ENCODE results near the gene OPN1MW.
"Not testable (repeated sequence)": the region's sequence is repeated elsewhere in the genome, so short reads cannot be mapped to it uniquely, and the experiment has no call there.

Gene OPN1MW

GRCh38 chrX:154209670-154210418 lies 27.4 kb downstream of the OPN1MW start:
- DNase-seq (ENCODE audit: low spot score) = not testable (repeated sequence)
- FAIRE-seq = peak; percentile 95

GRCh38 chrX:154211057-154211456 lies 28.7 kb downstream of the OPN1MW start:
- DNase-seq (ENCODE audit: low spot score); FAIRE-seq: not testable (repeated sequence)

- not testable (repeated sequence) for FAIRE-seq; DNase-seq (ENCODE audit: low spot score)
Observed at GRCh38 chrX:154211499-154211898, 29.1 kb downstream of the OPN1MW start.

GRCh38 chrX:154219456-154219855 lies 37.1 kb downstream of the OPN1MW start, which contains the start of gene OPN1MW2:
TSS of gene OPN1MW2 (plus strand) at chrX:154219756. CDS start at chrX:154219816, 60 bp downstream.
- not testable (repeated sequence) for FAIRE-seq; DNase-seq (ENCODE audit: low spot score)

GRCh38 chrX:154225292-154225691 lies 42.9 kb downstream of the OPN1MW start:
- FAIRE-seq; DNase-seq (ENCODE audit: low spot score): not testable (repeated sequence)

- not testable (repeated sequence) for DNase-seq (ENCODE audit: low spot score); FAIRE-seq
Observed at GRCh38 chrX:154226706-154227105, 44.3 kb downstream of the OPN1MW start.

GRCh38 chrX:154231443-154231842 lies 49.0 kb downstream of the OPN1MW start:
- DNase-seq (ENCODE audit: low spot score); FAIRE-seq: not testable (repeated sequence)

GRCh38 chrX:154233620-154234019 lies 51.2 kb downstream of the OPN1MW start:
- FAIRE-seq; DNase-seq (ENCODE audit: low spot score): not testable (repeated sequence)

- not testable (repeated sequence) for DNase-seq (ENCODE audit: low spot score); FAIRE-seq
Observed at GRCh38 chrX:154238939-154239559, 56.7 kb downstream of the OPN1MW start.

GRCh38 chrX:154239982-154240503 lies 57.6 kb downstream of the OPN1MW start:
- peak; percentile 2 for DNase-seq (ENCODE audit: low spot score)
- FAIRE-seq = not testable (repeated sequence)
